ENCODE data around the gene INTS6. TPM values are rescaled to one million over a fixed set of nuclear protein-coding genes. Genes with fewer than 3 reads are reported as not detected.

The INTS6 gene
- total and polyA plus RNA-seq, 11 donors: 7.7 to 30.2 (median 23.4) TPM

DNA sequence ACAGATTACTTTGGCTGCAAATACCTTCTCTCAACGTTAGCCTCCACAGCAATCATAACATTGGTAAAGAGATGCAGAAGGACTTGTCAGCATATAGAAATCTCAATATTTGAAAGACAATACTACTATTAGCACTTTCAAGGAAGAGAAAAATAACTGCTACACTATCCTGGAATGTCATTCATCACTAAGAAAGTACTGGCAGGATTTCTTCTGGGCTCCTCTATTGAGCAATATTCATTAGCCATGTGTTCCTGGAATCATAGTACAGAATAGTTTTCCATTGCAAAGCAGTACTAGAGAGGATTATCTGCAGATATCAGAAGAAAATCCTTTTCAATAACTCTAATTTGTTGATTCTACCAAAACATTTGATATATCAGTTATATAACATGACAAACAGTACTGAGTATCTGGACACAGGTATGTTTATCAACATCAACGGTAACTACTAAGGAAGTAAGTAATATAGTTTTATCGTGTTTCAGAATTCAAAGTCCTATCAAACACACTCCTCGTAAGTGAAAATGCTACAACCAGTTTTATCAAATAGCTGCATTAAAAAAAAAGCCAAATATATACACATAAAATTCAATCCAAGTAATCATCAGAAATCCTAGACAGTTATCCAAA is 27.3 kb downstream of the INTS6 start:
- WGBS, 4 donors: 64 to 70% (median 68%) methylated on average over 4 of the region's 4 CpGs

DNA sequence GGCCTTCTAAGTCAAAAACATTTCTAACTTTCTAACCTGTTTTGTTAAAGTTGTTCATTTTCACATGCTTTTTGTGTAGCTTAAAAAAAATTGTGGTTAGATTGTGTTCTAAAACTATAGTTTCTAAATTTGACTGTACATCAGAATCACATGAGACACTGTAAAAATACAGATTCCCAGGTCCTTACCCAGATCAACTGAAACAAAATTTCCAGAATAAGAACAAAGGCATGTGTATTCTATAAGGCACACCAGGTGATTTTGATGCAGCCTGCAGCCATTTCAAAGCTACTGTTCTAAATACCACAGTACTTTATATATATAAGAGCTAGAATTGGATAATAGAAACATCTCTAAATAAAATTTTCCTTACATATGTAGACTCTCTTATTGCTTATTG is 29.1 kb downstream of the INTS6 start:
- DNase-seq (no peak), ATAC-seq (no peak)
- Histone ChIP-seq H3K9me3 (no peaks in the 10 kb centered on the region), H3K4me1 (peaks cover 0 to 64% (median 23%) of the 10 kb centered on the region in 12 donors), H3K27me3 (no peaks in the 10 kb centered on the region), H3K27ac (no peak overlapping the region), H3K36me3 (peaks cover 0 to 22% (median 6%) of the 10 kb centered on the region in 9 donors), H3K4me3 (no peak overlapping the region)
- intact Hi-C loops (cut with DNase I): loop anchor here in 1 of 10 donors (10.0 kb wide), 1 partner anchor 269 kb away; no protein-coding TSS in a partner anchor
- no peak for TF ChIP-seq POLR2A (IDR thresholded peaks at IDR 0.05)
- TF ChIP-seq, protein P1, sequence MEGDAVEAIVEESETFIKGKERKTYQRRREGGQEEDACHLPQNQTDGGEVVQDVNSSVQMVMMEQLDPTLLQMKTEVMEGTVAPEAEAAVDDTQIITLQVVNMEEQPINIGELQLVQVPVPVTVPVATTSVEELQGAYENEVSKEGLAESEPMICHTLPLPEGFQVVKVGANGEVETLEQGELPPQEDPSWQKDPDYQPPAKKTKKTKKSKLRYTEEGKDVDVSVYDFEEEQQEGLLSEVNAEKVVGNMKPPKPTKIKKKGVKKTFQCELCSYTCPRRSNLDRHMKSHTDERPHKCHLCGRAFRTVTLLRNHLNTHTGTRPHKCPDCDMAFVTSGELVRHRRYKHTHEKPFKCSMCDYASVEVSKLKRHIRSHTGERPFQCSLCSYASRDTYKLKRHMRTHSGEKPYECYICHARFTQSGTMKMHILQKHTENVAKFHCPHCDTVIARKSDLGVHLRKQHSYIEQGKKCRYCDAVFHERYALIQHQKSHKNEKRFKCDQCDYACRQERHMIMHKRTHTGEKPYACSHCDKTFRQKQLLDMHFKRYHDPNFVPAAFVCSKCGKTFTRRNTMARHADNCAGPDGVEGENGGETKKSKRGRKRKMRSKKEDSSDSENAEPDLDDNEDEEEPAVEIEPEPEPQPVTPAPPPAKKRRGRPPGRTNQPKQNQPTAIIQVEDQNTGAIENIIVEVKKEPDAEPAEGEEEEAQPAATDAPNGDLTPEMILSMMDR (IDR thresholded peaks at IDR 0.05): no peak

More for the DNA sequence above, 27.3 kb downstream of the INTS6 start:
- TF ChIP-seq, protein P1 (IDR thresholded peaks at IDR 0.05): no peak
- TF ChIP-seq POLR2A (IDR thresholded peaks at IDR 0.05): no peak
- intact Hi-C loops (cut with DNase I): loop anchor here in 1 of 10 donors (10.0 kb wide), 1 partner anchor 271 kb away; no protein-coding TSS in a partner anchor
- H3K4me1 ChIP-seq: peaks cover 0 to 55% (median 18%) of the 10 kb centered on the region in 12 donors
- H3K9me3 ChIP-seq: no peaks in the 10 kb centered on the region
- no peaks in the 10 kb centered on the region for H3K27me3 ChIP-seq
- DNase-seq: no peak
- peak in 3 of 4 donors; percentile 76 to 88 (median 82) for ATAC-seq
- H3K4me3 ChIP-seq: no peak overlapping the region
- H3K27ac ChIP-seq: no peak overlapping the region
- peaks cover 0 to 38% (median 22%) of the 10 kb centered on the region in 9 donors for H3K36me3 ChIP-seq

DNA sequence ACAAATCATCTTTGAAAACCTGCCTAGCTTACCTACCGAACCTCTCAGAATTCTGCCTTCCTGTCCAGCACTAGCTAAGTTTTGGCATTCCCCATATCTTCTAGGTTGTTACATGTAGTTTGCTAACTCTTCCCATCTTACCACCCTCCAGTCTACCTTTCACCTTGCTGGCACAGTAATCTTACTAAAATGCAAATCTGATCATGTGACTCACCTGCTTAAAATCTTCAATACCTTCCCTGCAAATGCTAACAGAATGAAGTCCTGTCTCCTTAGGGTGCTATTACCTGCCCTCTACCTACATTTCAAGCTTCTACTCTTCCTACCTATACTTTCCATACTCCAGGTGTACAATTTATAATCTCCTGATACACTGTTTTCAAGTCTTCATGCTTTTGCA is 30.4 kb downstream of the INTS6 start:
- H3K27ac ChIP-seq: no peak overlapping the region
- no peaks in the 10 kb centered on the region for H3K9me3 ChIP-seq
- peaks cover 0 to 64% (median 23%) of the 10 kb centered on the region in 12 donors for H3K4me1 ChIP-seq
- 78 to 94% (median 85%) methylated on average over 1 of the region's 1 CpG for WGBS, 4 donors
- H3K36me3 ChIP-seq: peaks cover 0 to 15% (median 3%) of the 10 kb centered on the region in 9 donors
- no peak overlapping the region for H3K4me3 ChIP-seq
- TF ChIP-seq, protein P1 (IDR thresholded peaks at IDR 0.05): no peak
- TF ChIP-seq POLR2A (IDR thresholded peaks at IDR 0.05): no peak
- DNase-seq: no peak
- no peak for ATAC-seq
- intact Hi-C loops (cut with DNase I): loop anchor here in 1 of 10 donors (10.0 kb wide), 1 partner anchor 268 kb away; no protein-coding TSS in a partner anchor
- no peaks in the 10 kb centered on the region for H3K27me3 ChIP-seq

DNA sequence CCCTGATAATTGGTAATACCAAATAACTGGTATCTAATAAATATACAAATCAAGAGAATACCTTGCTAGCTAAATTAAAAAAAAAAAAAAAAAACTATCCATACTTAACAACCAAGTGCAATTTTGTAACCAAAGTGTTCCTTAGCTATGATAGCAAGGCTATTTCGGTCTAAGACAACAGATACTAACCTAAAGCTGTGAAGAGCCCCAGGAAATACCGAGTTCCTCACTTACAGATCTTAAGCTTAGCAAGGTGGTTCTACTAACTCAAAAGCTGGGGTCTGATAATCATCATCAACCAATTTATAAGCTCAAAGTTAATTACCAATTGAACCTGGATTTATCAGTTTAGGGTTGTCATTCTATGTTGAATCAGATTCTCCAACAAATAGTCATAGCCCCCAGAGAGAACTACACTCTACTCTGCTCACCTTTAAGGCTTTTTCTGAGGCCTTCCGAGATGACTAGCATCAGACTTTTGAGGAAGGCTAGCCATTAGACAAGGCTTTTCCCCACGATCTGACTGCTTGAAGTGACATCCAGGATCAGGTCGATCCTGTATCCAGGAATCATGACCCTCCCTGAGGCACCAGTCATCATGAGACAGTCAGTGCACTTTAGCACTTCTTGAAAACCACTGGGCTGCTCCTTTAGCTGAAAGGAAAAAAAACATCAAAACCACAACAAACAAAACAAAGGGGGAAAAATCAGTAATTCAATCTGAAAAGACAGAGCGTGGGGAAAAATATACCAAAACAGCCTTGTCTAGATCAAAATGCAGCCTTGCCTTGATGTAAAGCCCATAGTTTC is 31.9 kb downstream of the INTS6 start:
- no peak overlapping the region for H3K4me3 ChIP-seq
- no peak overlapping the region for H3K27ac ChIP-seq
- intact Hi-C loops (cut with DNase I): loop anchor here in 1 of 10 donors (10.0 kb wide), 1 partner anchor 266 kb away; no protein-coding TSS in a partner anchor
- DNase-seq: no peak
- H3K27me3 ChIP-seq: no peaks in the 10 kb centered on the region
- peaks cover 0 to 48% (median 17%) of the 10 kb centered on the region in 12 donors for H3K4me1 ChIP-seq
- H3K9me3 ChIP-seq: peaks cover 0 to 5% (median 0%) of the 10 kb centered on the region in 12 donors
- no peak for ATAC-seq
- no peak for TF ChIP-seq POLR2A (IDR thresholded peaks at IDR 0.05)
- TF ChIP-seq, protein P1 (IDR thresholded peaks at IDR 0.05): no peak
- 81 to 90% (median 86%) methylated on average over 6 of the region's 6 CpGs for WGBS, 4 donors
- H3K36me3 ChIP-seq: peaks cover 0 to 24% (median 12%) of the 10 kb centered on the region in 9 donors
